HG03196 (cell line): ENCODE results near the gene MAPK8.

Source experiments
- ATAC-seq: cut with Tn5 transposase; IDR thresholded peaks from one replicate; pipeline ENCODE4 v1.9.1; 2021; ENCODE audit not compliant: unreplicated experiment

Gene MAPK8

GRCh38 chr10:48459270-48460150 is 153.0 kb downstream of the MAPK8 start:
- ATAC-seq, result no peak

GRCh38 chr10:48460182-48460581 is 153.7 kb downstream of the MAPK8 start:
- no peak for ATAC-seq

GRCh38 chr10:48461623-48462481 is 155.4 kb downstream of the MAPK8 start:
- no peak for ATAC-seq

- no peak for ATAC-seq
Measured at GRCh38 chr10:48462482-48463020, 156.1 kb downstream of the MAPK8 start.

GRCh38 chr10:48463318-48464003 is 157.0 kb downstream of the MAPK8 start:
- no peak for ATAC-seq

GRCh38 chr10:48464121-48464870 is 157.8 kb downstream of the MAPK8 start:
- ATAC-seq, result no peak

- ATAC-seq, result no peak
Measured at GRCh38 chr10:48464871-48465736, 158.6 kb downstream of the MAPK8 start.

GRCh38 chr10:48465860-48466521 is 159.5 kb downstream of the MAPK8 start:
- no peak for ATAC-seq

GRCh38 chr10:48466611-48467240 is 160.2 kb downstream of the MAPK8 start:
- ATAC-seq, result no peak

GRCh38 chr10:48467669-48468068 is 161.2 kb downstream of the MAPK8 start:
- ATAC-seq, result no peak

GRCh38 chr10:48468130-48468790 is 161.8 kb downstream of the MAPK8 start:
- ATAC-seq, result no peak

- ATAC-seq, result no peak
Measured at GRCh38 chr10:48468866-48469511, 162.5 kb downstream of the MAPK8 start.

GRCh38 chr10:48469516-48470020 is 163.1 kb downstream of the MAPK8 start:
- no peak for ATAC-seq

GRCh38 chr10:48470115-48470892 is 163.8 kb downstream of the MAPK8 start:
- ATAC-seq, result no peak

GRCh38 chr10:48470893-48471805 is 164.7 kb downstream of the MAPK8 start:
- no peak for ATAC-seq
